ENCODE data around the gene SF3A1. TPM values are rescaled to one million over a fixed set of nuclear protein-coding genes. Genes with fewer than 3 reads are reported as not detected.

SF3A1 gene
- total and polyA plus RNA-seq, 2 of the 13 experiments (the other 11 are each of a cell fraction or from before 2014, with no cell fraction given), result 10.0 to 22.0 TPM

GRCh38 chr22:30313527-30314363, 42.9 kb downstream of the SF3A1 start:
- H2AFZ ChIP-seq (ENCODE audit: low read length), result no peak overlapping the region
- no peak overlapping the region for H3K9ac ChIP-seq (ENCODE audit: insufficient read depth, low read depth, low read length)
- no peak for FAIRE-seq
- 94% methylated on average over 7 of the region's 8 CpGs for WGBS (ENCODE audit: low lambda C conversion rate)
- no peaks in the 10 kb centered on the region for H3K9me3 ChIP-seq (ENCODE audit: low read length)
- H3K36me3 ChIP-seq (replicated peaks in 1 of 2; ENCODE audit: control insufficient read depth in 1 of 2, insufficient read depth in 2 of 2, low read length in 2 of 2), result no peaks in the 10 kb centered on the region
- H4K20me1 ChIP-seq (ENCODE audit: insufficient read depth, low read length), result no peaks in the 10 kb centered on the region
- H3K4me2 ChIP-seq (ENCODE audit: low read depth, low read length), result no peak overlapping the region
- peaks cover 35% of the 10 kb centered on the region for H3K4me1 ChIP-seq (ENCODE audit: insufficient read depth, low read length)
- no peak overlapping the region for H3K27ac ChIP-seq (ENCODE audit: extremely low read length, insufficient read depth, low read length)
- no peak overlapping the region for H3K4me3 ChIP-seq (replicated peaks in 1 of 3; ENCODE audit: insufficient read depth in 1 of 3, low read depth in 2 of 3, low read length in 3 of 3)
- CTCF ChIA-PET (ENCODE audit: low intra/inter-chr PET ratio, low total read pairs), result no interaction called here
- DNase-seq (ENCODE audit: low spot score), result no peak
- POLR2A ChIA-PET, result interaction anchor here (0.7 kb wide), 1 partner anchor 66 kb away, joined by 3 read pairs; no protein-coding TSS in a partner anchor
- no peaks in the 10 kb centered on the region for H3K79me2 ChIP-seq (ENCODE audit: insufficient read depth, low read length)
- H3K27me3 ChIP-seq (ENCODE audit: control insufficient read depth in 1 of 2, insufficient read depth in 2 of 2, low read length in 2 of 2), result no peaks in the 10 kb centered on the region
- intact Hi-C loops (cut with micrococcal nuclease; ENCODE audit: unreplicated experiment), result no loop called here
- no TSS peak for BruUV-seq (replicated peaks)
- in situ Hi-C loops (cut with HindIII; ENCODE audit: extremely low pct_ligation_motif_present, low pct_unique_long_range_greater_than_20kb), result no loop called here
- TF ChIP-seq ZNF563 (CRISPR knock-in tag; IDR thresholded peaks at IDR 0.05), result no peak
- TF ChIP-seq LBX2 (CRISPR knock-in tag; IDR thresholded peaks at IDR 0.05; ENCODE audit: borderline replicate concordance), result no peak
- no peak for TF ChIP-seq ZUFSP (CRISPR knock-in tag; IDR thresholded peaks at IDR 0.05; ENCODE audit: borderline replicate concordance)
- no peak for ATAC-seq

GRCh38 chr22:30312053-30312452, 44.6 kb downstream of the SF3A1 start:
- intact Hi-C loops (cut with micrococcal nuclease; ENCODE audit: unreplicated experiment), result no loop called here
- TF ChIP-seq ZNF337 (CRISPR knock-in tag; IDR thresholded peaks at IDR 0.05; ENCODE audit: borderline replicate concordance, low read depth), result no peak
- no peak for TF ChIP-seq DZIP1 (CRISPR knock-in tag; IDR thresholded peaks at IDR 0.05)
- TF ChIP-seq GABPB1 (CRISPR knock-in tag; IDR thresholded peaks at IDR 0.05), result no peak
- TF ChIP-seq ZBTB34 (CRISPR knock-in tag; IDR thresholded peaks at IDR 0.05), result no peak
- TF ChIP-seq ZNF282 (IDR thresholded peaks at IDR 0.05; ENCODE audit: partially characterized antibody), result no peak
- no peak for TF ChIP-seq SMAD9 (CRISPR knock-in tag; IDR thresholded peaks at IDR 0.05)

More at GRCh38 chr22:30312053-30312452, 44.6 kb downstream of the SF3A1 start:
- Histone ChIP-seq H3K27ac (ENCODE audit: extremely low read length, insufficient read depth, low read length) (no peak overlapping the region), H3K4me3 (replicated peaks in 1 of 3; ENCODE audit: insufficient read depth in 1 of 3, low read depth in 2 of 3, low read length in 3 of 3) (no peak overlapping the region), H2AFZ (ENCODE audit: low read length) (no peak overlapping the region), H3K36me3 (replicated peaks in 1 of 2; ENCODE audit: control insufficient read depth in 1 of 2, insufficient read depth in 2 of 2, low read length in 2 of 2) (no peaks in the 10 kb centered on the region), H3K9ac (ENCODE audit: insufficient read depth, low read depth, low read length) (no peak overlapping the region), H3K4me1 (ENCODE audit: insufficient read depth, low read length) (peaks cover 18% of the 10 kb centered on the region), H3K27me3 (ENCODE audit: control insufficient read depth in 1 of 2, insufficient read depth in 2 of 2, low read length in 2 of 2) (no peaks in the 10 kb centered on the region), H4K20me1 (ENCODE audit: insufficient read depth, low read length) (no peaks in the 10 kb centered on the region), H3K9me3 (ENCODE audit: low read length) (no peaks in the 10 kb centered on the region), H3K79me2 (ENCODE audit: insufficient read depth, low read length) (no peaks in the 10 kb centered on the region), H3K4me2 (ENCODE audit: low read depth, low read length) (no peak overlapping the region)
- no peak for DNase-seq (ENCODE audit: low spot score)
- CTCF ChIA-PET (ENCODE audit: low intra/inter-chr PET ratio, low total read pairs), result no interaction called here
- POLR2A ChIA-PET, result no interaction called here
- no TSS peak for BruUV-seq (replicated peaks)
- ATAC-seq, result no peak
- 90% methylated on average over 6 of the region's 6 CpGs for WGBS (ENCODE audit: low lambda C conversion rate)
- FAIRE-seq, result no peak
- in situ Hi-C loops (cut with HindIII; ENCODE audit: extremely low pct_ligation_motif_present, low pct_unique_long_range_greater_than_20kb), result no loop called here
